Type B pancreatic cell (in vitro differentiated cells): Measurements from ENCODE around the gene C2CD4B. TPM values are rescaled to one million over a fixed set of nuclear protein-coding genes. Genes with fewer than 3 reads are reported as not detected.

Experiments used
- DNase-seq: peaks from one replicate; pipeline ENCODE4 v3.0.0; 2021; ENCODE audit warnings: mixed read lengths; ENCODE audit not compliant: unreplicated experiment; ENCODE audit errors: extremely low spot score
- H3K27ac Mint-ChIP-seq: 2 replicates; pipeline ENCODE4 v1.8.0; 2021; ENCODE audit warnings: mild to moderate bottlenecking, mixed read lengths
- H3K27me3 Mint-ChIP-seq: 2 replicates; pipeline ENCODE4 v1.8.0; 2021; ENCODE audit warnings: mixed read lengths
- H3K36me3 Mint-ChIP-seq: 2 replicates; pipeline ENCODE4 v1.8.0; 2021; ENCODE audit warnings: mixed read lengths
- H3K4me1 Mint-ChIP-seq: one replicate; pipeline ENCODE4 v1.8.0; 2021; ENCODE audit warnings: mixed read lengths; ENCODE audit not compliant: unreplicated experiment
- H3K4me3 Mint-ChIP-seq: 2 replicates; pipeline ENCODE4 v1.8.0; 2021; ENCODE audit warnings: mild to moderate bottlenecking, mixed read lengths
- H3K9me3 Mint-ChIP-seq: 2 replicates; pipeline ENCODE4 v1.8.0; 2021; ENCODE audit warnings: mixed read lengths
- long read RNA-seq: library from polyadenylated mRNA; unstranded; transcript quantifications from one replicate; pipeline ENCODE4 v2.0.0, GENCODE V29; 2020
- total RNA-seq: library from RNA; stranded (reverse); gene quantifications from 2 replicates; pipeline ENCODE4 v1.2.1, GENCODE V29; 2021; ENCODE audit warnings: low replicate concordance
- TF ChIP-seq, protein P1 (sequence below): fragments of 200-600 bp; sonication (generic); conservative IDR thresholded peaks from 2 replicates; pipeline ENCODE4 v1.5.0; 2021; ENCODE audit warnings: antibody characterized with exemption, mild to moderate bottlenecking

Gene C2CD4B, protein sequence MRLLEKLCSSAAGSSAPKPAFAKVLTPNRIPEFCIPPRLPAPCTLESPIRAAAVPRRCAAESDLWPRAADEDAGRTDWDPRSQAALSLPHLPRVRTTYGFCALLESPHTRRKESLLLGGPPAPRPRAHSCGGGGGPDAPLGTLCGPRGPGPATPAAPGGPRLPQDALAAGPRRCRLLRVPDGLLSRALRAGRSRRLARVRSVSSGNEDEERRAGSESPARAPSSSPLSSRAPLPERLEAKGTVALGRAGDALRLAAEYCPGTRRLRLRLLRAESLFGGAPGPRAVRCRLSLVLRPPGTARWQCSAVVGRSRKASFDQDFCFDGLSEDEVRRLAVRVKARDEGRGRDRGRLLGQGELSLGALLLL
- total RNA-seq, result 2.7 and 2.9 TPM in 2 replicates
- long read RNA-seq, result 0 reads

DNA sequence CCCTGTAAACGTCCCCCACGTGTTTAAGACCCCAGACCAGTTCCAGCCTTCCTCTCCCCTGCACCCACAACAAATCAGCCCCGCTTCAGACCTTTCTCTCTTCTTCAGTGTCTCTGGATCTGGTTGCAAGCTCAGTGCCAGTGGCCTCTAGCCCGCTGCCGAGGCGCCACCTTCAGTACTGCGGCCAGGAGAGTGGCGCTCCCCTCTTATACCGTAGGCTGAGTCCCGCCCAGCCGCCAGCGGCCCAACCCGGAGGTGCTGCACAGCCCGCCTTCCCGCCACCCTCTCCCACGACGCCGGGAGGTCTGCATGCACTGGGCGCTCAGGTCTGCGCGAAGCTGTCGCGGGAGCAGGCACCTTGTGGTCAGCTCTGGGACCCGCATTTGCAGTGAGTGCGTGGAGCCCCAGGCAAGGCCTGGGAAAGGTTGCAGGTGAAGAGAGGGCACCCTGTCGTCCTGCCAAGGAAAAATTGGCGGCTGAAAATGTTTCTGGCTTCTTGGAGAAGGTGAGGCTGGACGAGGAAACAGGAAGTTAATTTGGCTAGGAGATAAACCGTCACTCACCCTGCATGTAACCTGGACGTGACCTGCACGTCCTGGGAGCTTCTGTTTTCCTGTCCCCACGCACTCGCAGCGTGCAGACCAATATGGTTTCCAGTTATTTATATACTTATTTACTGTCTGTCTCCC is at the start of gene C2CD4B:
Gene C2CD4B (minus strand): TSS at position 182 of the 689 bp plus-strand sequence. CDS start 301 bp downstream, outside the sequence.
- peak; percentile 73 for DNase-seq
- no peaks in the 10 kb centered on the region for H3K9me3 Mint-ChIP-seq
- H3K27ac Mint-ChIP-seq, result peak within 1 kb of the TSS; percentile 66
- peaks cover 81% of the 10 kb centered on the region for H3K27me3 Mint-ChIP-seq
- H3K4me1 Mint-ChIP-seq, result peaks cover 10% of the 10 kb centered on the region
- H3K4me3 Mint-ChIP-seq, result peak within 1 kb of the TSS; percentile 91
- no peaks in the 10 kb centered on the region for H3K36me3 Mint-ChIP-seq
- TF ChIP-seq, protein P1, sequence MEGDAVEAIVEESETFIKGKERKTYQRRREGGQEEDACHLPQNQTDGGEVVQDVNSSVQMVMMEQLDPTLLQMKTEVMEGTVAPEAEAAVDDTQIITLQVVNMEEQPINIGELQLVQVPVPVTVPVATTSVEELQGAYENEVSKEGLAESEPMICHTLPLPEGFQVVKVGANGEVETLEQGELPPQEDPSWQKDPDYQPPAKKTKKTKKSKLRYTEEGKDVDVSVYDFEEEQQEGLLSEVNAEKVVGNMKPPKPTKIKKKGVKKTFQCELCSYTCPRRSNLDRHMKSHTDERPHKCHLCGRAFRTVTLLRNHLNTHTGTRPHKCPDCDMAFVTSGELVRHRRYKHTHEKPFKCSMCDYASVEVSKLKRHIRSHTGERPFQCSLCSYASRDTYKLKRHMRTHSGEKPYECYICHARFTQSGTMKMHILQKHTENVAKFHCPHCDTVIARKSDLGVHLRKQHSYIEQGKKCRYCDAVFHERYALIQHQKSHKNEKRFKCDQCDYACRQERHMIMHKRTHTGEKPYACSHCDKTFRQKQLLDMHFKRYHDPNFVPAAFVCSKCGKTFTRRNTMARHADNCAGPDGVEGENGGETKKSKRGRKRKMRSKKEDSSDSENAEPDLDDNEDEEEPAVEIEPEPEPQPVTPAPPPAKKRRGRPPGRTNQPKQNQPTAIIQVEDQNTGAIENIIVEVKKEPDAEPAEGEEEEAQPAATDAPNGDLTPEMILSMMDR, result no peak

DNA sequence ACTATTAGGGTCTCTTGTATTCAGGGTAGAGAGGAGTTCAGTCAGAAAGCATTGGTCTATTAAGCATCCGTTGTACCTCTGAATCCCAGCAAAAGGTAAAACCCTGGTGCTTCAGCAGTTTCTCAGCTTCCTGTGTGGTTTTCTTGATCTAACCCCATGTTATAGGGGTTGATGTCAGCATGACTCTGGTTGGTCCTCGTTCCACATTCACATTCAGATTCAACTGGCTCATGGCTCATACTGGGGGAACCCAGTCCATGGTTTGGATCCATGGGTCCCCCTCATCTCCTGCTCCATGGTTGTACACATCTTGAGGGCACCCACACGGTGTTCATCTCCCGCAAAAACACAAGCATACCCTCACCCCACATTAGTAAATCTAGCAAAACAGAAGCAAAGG is 47.7 kb upstream of the C2CD4B start:
- H3K4me1 Mint-ChIP-seq, result peaks cover 4% of the 10 kb centered on the region
- DNase-seq, result no peak
- no peaks in the 10 kb centered on the region for H3K27me3 Mint-ChIP-seq
- TF ChIP-seq, protein P1, result no peak
- no peak overlapping the region for H3K4me3 Mint-ChIP-seq
- H3K27ac Mint-ChIP-seq, result no peak overlapping the region
- peaks cover 6% of the 10 kb centered on the region for H3K9me3 Mint-ChIP-seq
- H3K36me3 Mint-ChIP-seq, result no peaks in the 10 kb centered on the region

DNA sequence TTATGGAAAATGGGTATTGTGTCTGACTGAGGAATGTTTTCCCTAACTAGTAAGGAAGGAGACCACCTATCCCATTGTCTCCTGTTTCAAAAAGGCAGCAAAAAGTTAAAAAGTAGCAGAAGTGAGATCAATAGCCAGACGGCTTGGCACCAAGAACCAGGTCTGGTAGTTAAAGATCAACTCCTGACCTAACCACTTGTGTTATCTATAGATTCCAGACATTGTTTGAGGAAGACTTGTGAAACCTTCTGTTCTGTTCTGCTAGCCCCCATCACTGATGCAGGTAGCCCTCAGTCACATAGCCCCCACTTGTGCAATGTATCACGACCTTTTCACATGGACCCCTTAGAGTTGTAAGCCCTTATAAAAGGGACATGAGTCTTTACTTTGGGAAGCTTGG is 46.3 kb upstream of the C2CD4B start:
- no peak overlapping the region for H3K27ac Mint-ChIP-seq
- H3K4me1 Mint-ChIP-seq, result peaks cover 4% of the 10 kb centered on the region
- DNase-seq, result no peak
- no peaks in the 10 kb centered on the region for H3K36me3 Mint-ChIP-seq
- no peak overlapping the region for H3K4me3 Mint-ChIP-seq
- TF ChIP-seq, protein P1, result no peak
- H3K9me3 Mint-ChIP-seq, result peaks cover 6% of the 10 kb centered on the region
- H3K27me3 Mint-ChIP-seq, result no peaks in the 10 kb centered on the region

DNA sequence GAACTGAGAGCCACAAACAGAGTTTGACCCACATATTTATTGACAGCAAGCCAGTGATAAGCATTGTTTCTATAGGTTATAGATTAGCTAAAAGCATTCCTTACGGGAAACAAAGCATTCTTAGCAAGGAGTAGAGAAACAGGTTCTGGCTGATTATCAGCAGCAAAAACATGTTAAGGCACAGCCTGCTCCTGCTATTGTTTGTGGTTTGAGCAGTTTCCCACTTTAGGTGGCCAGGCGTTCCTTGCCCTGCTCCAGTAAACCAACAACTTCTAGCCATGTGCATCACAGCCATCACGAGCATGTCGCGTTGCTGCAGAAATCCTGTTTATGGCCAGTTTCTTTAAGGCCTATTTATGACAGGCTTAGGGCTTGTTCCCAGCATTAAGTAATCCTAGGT is 44.7 kb upstream of the C2CD4B start:
- no peak for DNase-seq
- TF ChIP-seq, protein P1, result no peak
- Mint-ChIP-seq H3K9me3 (peaks cover 6% of the 10 kb centered on the region), H3K27me3 (no peaks in the 10 kb centered on the region), H3K4me1 (peaks cover 4% of the 10 kb centered on the region), H3K27ac (peak overlapping the region; percentile 99), H3K4me3 (peak overlapping the region; percentile 86), H3K36me3 (no peaks in the 10 kb centered on the region)

DNA sequence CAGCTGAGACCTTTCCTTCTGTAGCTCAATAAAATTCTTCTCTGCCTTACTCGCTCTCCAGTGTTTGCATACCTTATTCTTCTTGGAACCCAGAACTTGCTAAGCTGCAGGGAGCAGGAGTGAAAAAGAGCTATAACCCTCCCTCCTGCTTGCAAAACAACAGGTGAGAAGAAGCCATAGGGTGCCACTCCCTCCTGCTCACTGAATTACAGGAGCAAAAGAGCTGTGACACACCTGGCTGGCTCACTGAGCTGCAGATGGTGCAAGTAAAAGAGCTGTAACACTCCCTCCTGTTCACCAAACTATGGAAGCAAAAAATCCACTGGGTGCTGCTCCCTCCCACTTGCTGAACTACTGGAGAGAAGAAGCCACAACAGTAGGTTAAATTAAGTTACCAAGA is 44.2 kb upstream of the C2CD4B start:
- TF ChIP-seq, protein P1, result no peak
- Mint-ChIP-seq H3K9me3 (peaks cover 6% of the 10 kb centered on the region), H3K27ac (peak overlapping the region; percentile 99), H3K27me3 (no peaks in the 10 kb centered on the region), H3K4me3 (peak overlapping the region; percentile 86), H3K36me3 (no peaks in the 10 kb centered on the region), H3K4me1 (peaks cover 4% of the 10 kb centered on the region)
- no peak for DNase-seq
